GM12875 (cell line): Measurements from ENCODE around the gene BCAS3.

Experiments
- H3K4me3 ChIP-seq: one replicate; pipeline ENCODE4 v1.5.1; 2011; ENCODE audit warnings: low read depth, low read length, control low read depth
- CTCF ChIP-seq: IDR thresholded peaks from 2 replicates; pipeline ENCODE4 v1.5.1; 2011; ENCODE audit warnings: low read depth, mild to moderate bottlenecking, control low read depth, inconsistent platforms, low read length, moderate library complexity, borderline replicate concordance; ENCODE audit not compliant: insufficient read depth

Gene BCAS3

GRCh38 chr17:60743799-60744198 is 66.1 kb downstream of the BCAS3 start:
- no peak overlapping the region for H3K4me3 ChIP-seq
- TF ChIP-seq CTCF, result no peak

- TF ChIP-seq CTCF, result no peak
- H3K4me3 ChIP-seq, result no peak overlapping the region
Observed at GRCh38 chr17:60744355-60744966, 66.8 kb downstream of the BCAS3 start.

GRCh38 chr17:60745544-60745943 is 67.9 kb downstream of the BCAS3 start:
- no peak for TF ChIP-seq CTCF
- H3K4me3 ChIP-seq, result no peak overlapping the region

- no peak overlapping the region for H3K4me3 ChIP-seq
- no peak for TF ChIP-seq CTCF
Observed at GRCh38 chr17:60747069-60747808, 69.6 kb downstream of the BCAS3 start.

- TF ChIP-seq CTCF, result no peak
- H3K4me3 ChIP-seq, result no peak overlapping the region
Observed at GRCh38 chr17:60748204-60748603, 70.6 kb downstream of the BCAS3 start.

- TF ChIP-seq CTCF, result no peak
- H3K4me3 ChIP-seq, result no peak overlapping the region
Observed at GRCh38 chr17:60749050-60749449, 71.4 kb downstream of the BCAS3 start.

GRCh38 chr17:60749708-60750107 is 72.1 kb downstream of the BCAS3 start:
- H3K4me3 ChIP-seq, result no peak overlapping the region

More at GRCh38 chr17:60749708-60750107, 72.1 kb downstream of the BCAS3 start:
- no peak for TF ChIP-seq CTCF
